GM18951 (cell line): Measurements from ENCODE around the gene TLX3.

Experiments used
- POLR2A ChIP-seq: IDR thresholded peaks from 4 replicates; pipeline ENCODE4 v1.6.1; 2011; ENCODE audit warnings: mild to moderate bottlenecking; ENCODE audit not compliant: insufficient read length, insufficient read depth; ENCODE audit errors: extremely low read depth
- in situ Hi-C: fragments of 300-500 bp; cut with MboI; formaldehyde crosslinking; loops from one replicate; pipeline ENCODE4 v1.12.0; 2022; ENCODE audit warnings: low sequenced_read_pairs, mixed read lengths, inconsistent platforms; ENCODE audit not compliant: unreplicated experiment

Gene TLX3

DNA sequence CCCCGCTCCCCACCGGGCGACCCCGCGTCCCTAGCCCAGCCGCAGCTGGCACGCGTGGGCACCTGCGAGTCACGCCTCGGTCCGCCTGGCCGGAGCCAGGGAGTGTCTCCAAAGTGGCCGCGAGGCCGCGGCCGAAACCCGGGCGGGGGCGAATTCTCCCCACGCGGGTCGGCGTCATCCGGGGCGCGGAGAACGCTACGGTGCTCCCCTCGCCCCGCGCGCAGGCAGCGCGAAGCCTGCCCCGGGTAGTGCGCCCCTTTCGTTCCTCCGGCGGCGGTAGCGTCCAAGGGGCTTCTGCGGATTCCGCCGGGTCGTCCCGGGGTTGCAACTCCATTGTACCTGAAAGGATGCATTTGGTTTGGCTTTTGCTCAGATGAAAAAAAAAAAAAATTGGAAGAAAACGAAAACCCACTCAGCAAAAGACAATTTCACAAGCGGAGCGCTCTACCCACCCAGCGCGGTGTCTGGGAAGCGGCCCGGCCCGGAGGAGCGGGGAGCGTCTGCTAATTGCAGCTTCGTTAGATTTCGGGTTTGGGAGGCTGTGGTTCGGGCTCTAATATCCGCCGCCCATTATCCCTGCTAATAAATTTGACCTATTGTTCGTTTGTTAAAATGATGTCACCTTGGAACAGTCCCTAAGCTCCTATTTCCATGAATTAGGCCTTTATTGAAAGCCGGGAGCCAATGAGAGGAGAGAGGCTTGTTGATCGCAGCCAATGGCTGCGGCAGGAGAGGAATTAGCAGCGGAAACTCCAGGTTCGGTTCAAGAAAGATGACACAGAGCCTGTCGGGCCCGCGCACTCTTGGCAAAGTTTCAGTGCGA lies at the start of gene TLX3:
TLX3 (plus strand) TSS at position 796 of the 823 bp plus-strand sequence. CDS start 118 bp downstream, outside the sequence.
- in situ Hi-C loops, result no loop called here
- TF ChIP-seq POLR2A, result no peak

DNA sequence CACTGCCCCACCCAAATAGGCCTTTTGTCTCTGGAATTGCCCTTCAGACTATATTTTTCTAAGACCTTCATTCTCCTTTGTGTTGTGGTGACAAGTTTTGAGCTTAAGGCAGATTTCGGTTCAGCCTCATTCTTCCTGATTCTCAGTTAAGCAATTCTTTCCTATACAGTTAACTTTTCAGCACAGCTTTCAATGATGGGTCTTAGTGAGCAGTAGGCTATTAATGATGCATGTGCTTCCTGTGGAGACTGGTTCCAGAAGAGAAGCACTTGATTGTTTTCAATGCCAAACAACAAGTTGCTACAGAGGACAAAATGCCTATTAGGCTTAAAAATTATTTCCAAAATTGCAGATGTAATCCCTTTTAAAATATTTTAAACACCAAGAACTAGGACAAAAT lies 47.7 kb upstream of the TLX3 start:
- in situ Hi-C loops, result no loop called here
- TF ChIP-seq POLR2A, result no peak

DNA sequence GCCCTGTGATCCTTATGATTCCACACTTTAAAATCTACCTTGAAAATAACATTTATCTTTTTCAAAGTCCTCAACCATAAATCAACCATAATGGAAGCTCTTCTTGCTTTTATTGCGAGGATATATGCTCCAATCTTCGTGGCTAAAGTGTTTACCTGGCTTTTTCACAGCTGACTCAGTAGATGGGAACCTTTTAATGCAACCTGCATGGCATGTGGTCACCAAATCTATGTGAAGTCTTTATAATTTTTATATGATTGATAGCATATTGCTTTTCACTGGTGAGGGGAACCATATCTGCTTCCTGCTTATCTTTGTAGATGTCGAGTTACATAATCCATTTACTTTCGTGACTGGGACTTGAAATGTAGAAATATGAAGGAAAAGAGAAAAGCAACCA lies 47.1 kb upstream of the TLX3 start:
- in situ Hi-C loops, result no loop called here
- TF ChIP-seq POLR2A, result no peak

DNA sequence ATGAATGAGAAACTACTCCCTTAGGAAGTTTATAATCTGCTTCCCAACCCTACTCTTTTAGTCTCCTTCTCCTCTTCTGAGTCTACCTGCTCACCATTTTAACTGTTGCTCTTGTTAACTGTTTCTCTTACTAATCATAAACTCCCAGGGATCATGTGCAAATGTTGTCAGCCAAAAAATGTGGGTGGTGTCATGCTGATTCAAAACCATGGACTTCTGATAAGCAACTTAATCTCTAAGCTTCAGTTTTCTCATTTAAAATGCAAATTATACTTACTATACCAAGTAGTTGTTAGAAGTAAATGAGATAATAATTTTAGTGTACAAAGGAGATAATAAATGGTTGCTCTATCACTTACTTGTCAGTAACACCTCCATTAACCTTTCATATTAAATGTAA lies 45.9 kb upstream of the TLX3 start:
- no peak for TF ChIP-seq POLR2A
- in situ Hi-C loops, result no loop called here

DNA sequence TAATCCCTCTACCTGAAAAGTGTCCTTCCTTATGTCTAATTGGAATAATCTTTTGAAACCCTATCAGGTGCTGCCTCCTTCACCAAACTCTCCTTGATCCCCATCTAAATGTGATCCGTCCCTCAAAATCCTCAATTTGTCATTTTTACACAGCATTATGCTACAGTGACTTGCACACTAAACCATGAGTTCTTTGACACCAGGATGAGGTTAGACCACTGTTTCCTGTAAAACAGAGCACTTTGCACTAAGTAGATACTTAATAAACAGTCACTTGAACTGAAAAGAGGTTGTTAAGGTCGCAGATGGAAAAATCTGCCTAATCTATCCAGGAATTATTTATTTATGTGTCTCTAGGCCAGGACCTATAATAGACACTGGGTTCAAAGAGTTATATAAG lies 44.2 kb upstream of the TLX3 start:
- no peak for TF ChIP-seq POLR2A

DNA sequence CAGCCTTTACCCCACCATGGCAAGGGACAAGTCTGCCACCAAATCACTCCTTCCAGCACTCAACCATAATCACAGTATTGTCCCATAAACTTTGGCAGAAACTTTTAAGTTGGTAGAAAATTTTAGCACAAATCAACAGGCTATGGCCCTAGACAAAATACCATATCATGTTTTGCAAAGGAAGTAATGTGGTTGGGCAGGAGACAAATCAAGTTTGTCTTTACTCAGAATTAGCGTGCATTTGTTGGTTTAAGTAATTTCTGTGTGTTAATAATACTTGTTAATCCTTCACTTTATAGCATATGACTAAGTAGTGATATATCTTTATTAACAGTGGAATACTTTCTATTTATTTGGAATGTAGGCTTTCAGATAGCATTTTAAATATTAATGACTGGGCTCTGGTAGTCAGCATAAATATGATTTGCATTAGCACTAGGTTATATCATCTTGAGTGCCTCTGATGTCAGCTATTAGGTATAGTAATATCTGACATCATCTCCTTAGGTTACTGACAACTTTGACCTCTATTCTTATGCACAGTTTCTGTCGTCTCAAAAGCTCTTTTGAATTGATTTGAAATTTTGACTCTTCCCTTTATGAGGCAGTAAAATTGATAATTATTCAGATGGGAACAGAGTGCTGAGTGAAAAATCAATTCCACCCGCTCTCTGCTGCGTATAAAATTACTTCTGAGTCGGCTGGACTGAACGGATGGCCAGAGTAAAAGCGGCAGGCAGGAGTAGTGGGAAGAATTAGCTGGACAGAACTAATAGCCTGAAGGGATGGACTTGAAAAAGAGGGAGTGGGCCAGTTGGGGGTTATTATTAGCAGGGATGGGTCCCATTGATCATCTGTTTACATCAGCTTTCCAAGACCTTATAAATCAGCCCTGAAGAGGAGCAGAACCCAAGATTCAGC lies 40.1 kb upstream of the TLX3 start:
- in situ Hi-C loops, result no loop called here

More for the DNA sequence above, 44.2 kb upstream of the TLX3 start:
- in situ Hi-C loops, result no loop called here

DNA sequence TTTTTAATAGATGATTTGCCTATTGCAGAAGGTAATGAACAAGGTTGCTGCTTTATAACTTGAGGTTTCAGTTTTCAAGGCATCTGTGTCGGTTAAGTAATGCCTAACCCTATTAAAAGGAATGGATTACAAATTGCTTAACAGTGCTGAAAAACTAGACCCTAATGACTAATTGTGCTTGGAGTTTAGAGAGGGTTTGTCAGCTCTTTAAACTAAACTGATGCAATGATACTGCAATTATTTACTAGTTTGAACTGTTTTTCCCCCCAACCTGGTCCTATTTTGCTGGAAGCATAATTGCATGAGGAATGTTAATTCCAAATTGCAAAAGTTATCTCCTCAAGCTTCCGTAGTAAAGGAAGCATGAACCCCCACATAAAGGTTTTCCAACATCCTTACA lies 39.3 kb upstream of the TLX3 start:
- in situ Hi-C loops, result no loop called here
- no peak for TF ChIP-seq POLR2A

More for the DNA sequence above, 40.1 kb upstream of the TLX3 start:
- TF ChIP-seq POLR2A, result no peak

DNA sequence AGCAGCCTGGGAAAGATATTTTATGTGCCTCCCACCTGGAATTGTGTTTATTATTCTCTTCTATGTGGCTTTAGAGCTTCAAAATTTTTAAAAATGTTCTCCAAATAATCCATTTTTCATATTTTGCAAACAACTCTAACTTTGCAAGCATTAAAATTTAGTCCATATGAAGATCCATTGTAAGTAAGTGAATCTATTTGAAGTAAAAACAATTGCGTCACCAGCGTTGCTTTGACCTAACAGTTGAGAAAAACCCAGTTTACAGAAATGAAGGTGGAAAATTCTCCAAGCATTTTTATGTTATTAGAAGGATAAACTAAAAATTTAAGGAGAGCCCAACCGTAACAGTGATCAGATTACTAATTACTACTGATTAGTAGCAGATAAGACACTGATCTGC lies 38.9 kb upstream of the TLX3 start:
- in situ Hi-C loops, result no loop called here
- no peak for TF ChIP-seq POLR2A

DNA sequence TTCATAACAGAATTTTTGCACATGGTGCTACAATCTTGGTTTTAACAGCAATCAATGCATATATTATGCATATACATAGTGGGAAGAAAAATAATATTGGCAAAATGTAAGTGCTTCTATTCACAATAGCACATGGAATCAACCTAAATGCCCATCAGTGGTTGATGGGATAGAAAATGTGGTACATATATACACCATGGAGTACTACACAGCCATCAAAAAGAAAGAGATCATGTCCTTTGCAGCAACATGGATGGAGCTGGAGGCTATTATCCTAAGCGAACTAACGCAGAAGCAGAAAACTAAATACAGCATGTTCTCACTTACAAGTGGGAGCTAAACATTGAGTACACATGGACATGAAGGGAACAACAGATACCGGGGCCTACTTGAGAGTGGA lies 37.2 kb upstream of the TLX3 start:
- TF ChIP-seq POLR2A, result no peak
- in situ Hi-C loops, result no loop called here

DNA sequence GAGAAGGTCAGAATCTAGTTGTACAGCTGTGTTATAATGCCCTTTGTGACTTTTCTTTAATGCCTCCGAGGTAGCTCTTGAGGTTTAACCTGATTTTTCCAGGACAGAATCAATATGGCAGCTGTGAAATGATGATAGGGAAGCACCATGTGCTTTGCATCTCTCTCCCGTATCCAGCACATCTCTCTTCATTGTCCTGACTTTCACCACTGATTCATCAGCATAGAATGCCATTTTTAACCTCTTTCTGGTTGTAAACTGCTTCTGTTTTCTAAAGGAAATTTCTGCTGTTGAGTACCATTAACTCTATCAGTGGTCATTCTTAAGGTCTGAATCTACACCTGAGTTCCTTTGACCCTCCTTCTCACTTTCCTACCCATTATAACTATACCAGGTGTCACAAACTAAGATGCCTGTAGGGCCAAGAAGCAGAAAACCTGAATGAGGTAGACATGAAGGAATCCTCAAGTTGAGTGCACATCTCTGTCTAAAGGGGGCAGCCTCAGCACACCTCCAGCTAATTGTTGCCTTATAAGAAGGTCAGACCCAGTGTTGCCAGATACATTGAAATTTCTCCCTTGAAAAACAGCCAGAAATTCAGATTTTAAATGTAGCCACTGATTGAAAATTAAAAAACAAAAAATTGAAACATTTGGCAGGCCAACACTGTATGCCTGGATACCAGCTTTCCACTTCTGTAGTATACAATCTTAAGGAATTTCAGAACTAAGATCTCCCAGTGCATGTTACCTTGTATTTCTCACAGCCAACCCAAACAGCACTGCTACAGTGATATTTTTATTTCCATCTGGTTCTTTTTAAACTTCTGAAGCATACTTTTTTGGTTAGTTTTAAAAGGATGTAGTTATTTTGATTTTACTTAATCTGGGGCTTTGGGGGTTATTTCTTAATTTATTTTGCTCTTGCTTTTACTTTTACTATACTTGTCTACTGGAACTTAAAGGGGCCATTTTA lies 35.8 kb upstream of the TLX3 start:
- TF ChIP-seq POLR2A, result no peak
- in situ Hi-C loops, result no loop called here

DNA sequence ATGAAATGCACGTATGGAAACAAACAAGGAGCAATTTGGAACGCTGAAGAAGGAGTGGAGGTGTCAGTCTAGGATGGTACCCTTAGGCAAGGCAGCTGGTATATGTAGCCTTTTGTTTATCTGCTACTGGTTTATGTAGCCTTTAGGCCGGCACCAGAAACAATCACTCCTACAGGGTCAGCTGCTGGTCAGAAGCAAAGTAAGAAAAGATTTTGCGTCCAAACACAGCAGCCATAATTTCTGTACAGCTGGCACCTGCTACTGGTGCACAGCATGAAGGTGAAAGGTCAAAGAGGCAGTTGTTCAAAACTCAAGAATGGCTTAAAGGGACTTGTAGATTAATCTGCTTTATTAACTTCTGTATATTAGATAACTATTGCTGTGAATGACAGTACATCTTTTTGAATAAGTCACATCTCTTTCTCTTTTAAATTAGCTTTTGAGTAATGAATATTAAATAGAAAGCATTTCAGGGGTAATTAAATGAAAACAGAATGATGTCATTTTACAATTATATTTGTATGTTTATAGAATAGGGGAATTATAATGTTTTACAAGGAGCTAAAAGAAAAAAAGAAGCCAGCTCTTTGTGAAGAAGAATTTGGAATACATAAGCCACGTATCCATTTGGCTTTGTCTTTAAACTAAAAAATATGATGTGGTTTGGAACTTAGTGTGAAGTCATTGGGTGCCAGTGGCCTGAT lies 33.1 kb upstream of the TLX3 start:
- in situ Hi-C loops, result no loop called here
- no peak for TF ChIP-seq POLR2A

DNA sequence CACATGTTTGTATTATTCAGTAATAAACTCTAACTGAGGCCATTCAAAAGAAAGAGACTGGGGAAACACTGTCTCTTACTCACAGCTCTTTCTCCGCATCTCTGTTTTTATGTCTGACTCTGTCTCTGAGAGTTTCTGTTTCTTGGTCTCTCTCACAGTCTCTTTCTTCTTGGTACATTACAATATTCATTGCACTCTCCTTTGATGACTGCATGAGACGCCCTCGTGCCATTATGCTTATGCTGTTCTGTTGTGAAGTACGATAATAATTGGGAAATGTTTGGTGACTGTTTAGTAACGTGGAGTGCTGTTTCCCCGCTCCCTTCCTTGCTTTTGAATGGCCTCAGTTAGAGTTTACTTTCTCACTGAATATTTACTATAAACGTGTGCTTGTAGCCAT lies 25.3 kb upstream of the TLX3 start:
- in situ Hi-C loops, result no loop called here
- no peak for TF ChIP-seq POLR2A
